ENCODE measurements around the gene AHDC1. TPM values are rescaled to one million over a fixed set of nuclear protein-coding genes. Genes with fewer than 3 reads are reported as not detected.
"Not testable (repeated sequence)": the region's sequence is repeated elsewhere in the genome, so short reads cannot be mapped to it uniquely, and the experiment has no call there.

The AHDC1 gene
- polyA plus RNA-seq, 1 donor (not counting 4 experiments of a cell fraction or from before 2014, with no cell fraction given): 4.2 TPM

DNA sequence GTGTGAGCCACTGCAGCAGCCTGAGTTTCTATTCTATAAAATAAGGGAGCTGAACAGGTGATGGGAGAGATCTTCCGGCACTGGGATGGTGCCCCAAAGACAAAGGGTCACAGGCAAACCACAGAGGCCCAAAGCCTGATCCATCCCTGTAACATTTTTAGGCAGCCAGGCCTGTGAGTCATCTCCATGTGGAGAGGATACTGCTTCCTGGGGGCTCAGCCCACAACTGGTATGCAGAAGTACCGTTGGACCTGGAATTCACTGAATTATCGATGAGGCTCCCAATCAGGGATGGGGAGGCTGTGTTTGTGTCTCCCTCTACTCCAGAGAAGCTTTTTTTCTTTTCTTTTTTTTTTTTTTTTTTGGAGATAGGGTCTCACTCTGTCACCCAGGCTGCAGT lies 65.2 kb downstream of the AHDC1 start:
- Histone ChIP-seq H3K27ac (ENCODE audit: control insufficient read depth, insufficient read depth, low read length) (peak overlapping the region; percentile 62), H3K36me3 (ENCODE audit: control insufficient read depth in 2 of 2, extremely low read depth in 1 of 2, insufficient read depth in 2 of 2, low read length in 2 of 2) (peaks cover 5 to 8% of the 10 kb centered on the region in 2 experiments), H3K9ac (ENCODE audit: control insufficient read depth, extremely low read depth, insufficient read depth, low read length) (no peak overlapping the region), H3K4me1 (ENCODE audit: control insufficient read depth, extremely low read depth, insufficient read depth, low read length) (peaks cover 80% of the 10 kb centered on the region), H3K9me3 (ENCODE audit: control insufficient read depth, low read depth, low read length) (no peaks in the 10 kb centered on the region), H2AFZ (ENCODE audit: control insufficient read depth, low read length) (no peak overlapping the region), H3K4me3 (ENCODE audit: control insufficient read depth in 2 of 3, extremely low read depth in 1 of 3, insufficient read depth in 2 of 3, low read depth in 1 of 3, low read length in 3 of 3) (no peak overlapping the region), H4K20me1 (ENCODE audit: control insufficient read depth, extremely low read depth, insufficient read depth, low read length) (no peaks in the 10 kb centered on the region), H3K9me1 (ENCODE audit: control insufficient read depth, extremely low read depth, insufficient read depth, low read length) (peaks cover 9% of the 10 kb centered on the region), H3K79me2 (ENCODE audit: control insufficient read depth, insufficient read depth, low read length) (peaks cover 2% of the 10 kb centered on the region), H3K27me3 (ENCODE audit: control insufficient read depth, extremely low read depth, insufficient read depth, low read length) (no peaks in the 10 kb centered on the region), H3K4me2 (ENCODE audit: control insufficient read depth, extremely low read depth, insufficient read depth, low read depth, low read length) (peak overlapping the region; percentile 24)
- FAIRE-seq: peak; percentile 58
- TF ChIP-seq EZH2 (IDR thresholded peaks at IDR 0.05; ENCODE audit: low read length): no peak
- TF ChIP-seq, protein P1, sequence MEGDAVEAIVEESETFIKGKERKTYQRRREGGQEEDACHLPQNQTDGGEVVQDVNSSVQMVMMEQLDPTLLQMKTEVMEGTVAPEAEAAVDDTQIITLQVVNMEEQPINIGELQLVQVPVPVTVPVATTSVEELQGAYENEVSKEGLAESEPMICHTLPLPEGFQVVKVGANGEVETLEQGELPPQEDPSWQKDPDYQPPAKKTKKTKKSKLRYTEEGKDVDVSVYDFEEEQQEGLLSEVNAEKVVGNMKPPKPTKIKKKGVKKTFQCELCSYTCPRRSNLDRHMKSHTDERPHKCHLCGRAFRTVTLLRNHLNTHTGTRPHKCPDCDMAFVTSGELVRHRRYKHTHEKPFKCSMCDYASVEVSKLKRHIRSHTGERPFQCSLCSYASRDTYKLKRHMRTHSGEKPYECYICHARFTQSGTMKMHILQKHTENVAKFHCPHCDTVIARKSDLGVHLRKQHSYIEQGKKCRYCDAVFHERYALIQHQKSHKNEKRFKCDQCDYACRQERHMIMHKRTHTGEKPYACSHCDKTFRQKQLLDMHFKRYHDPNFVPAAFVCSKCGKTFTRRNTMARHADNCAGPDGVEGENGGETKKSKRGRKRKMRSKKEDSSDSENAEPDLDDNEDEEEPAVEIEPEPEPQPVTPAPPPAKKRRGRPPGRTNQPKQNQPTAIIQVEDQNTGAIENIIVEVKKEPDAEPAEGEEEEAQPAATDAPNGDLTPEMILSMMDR (optimal IDR thresholded peaks at IDR 0.05 in 1 of 3, IDR thresholded peaks at IDR 0.05 in 1 of 3, conservative IDR thresholded peaks at IDR 0.05 in 1 of 3; ENCODE audit: extremely low read depth in 1 of 3, insufficient read depth in 2 of 3, low read length in 3 of 3): no peak
- dilution Hi-C loops (cut with MboI; ENCODE audit: extremely low pct_ligation_motif_present, low sequenced_read_pairs): no loop called here
- no peak for DNase-seq (ENCODE audit: low read depth, low spot score)

DNA sequence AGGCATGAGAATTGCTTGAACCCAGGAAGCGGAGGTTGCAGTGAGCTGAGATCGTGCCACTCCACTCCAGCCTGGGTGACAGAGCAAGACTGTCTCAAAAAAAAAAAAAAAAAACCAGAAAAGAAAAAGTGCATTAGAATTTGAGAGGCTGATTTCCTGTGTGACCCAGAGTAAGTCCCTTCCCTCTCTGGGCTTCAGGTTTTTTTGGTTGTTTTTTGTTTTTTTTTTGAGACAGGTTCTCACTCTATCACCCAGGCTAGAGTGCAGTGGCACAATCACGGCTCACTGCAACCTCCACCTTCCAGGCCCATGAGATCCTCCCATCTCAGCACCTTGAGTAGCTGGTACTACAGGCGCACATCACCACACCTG lies 65.7 kb downstream of the AHDC1 start:
- H3K9me1 ChIP-seq (ENCODE audit: control insufficient read depth, extremely low read depth, insufficient read depth, low read length); FAIRE-seq; DNase-seq (ENCODE audit: low read depth, low spot score); H3K27me3 ChIP-seq (ENCODE audit: control insufficient read depth, extremely low read depth, insufficient read depth, low read length); H2AFZ ChIP-seq (ENCODE audit: control insufficient read depth, low read length); dilution Hi-C loops (cut with MboI; ENCODE audit: extremely low pct_ligation_motif_present, low sequenced_read_pairs); H3K36me3 ChIP-seq (ENCODE audit: control insufficient read depth in 2 of 2, extremely low read depth in 1 of 2, insufficient read depth in 2 of 2, low read length in 2 of 2); H3K9me3 ChIP-seq (ENCODE audit: control insufficient read depth, low read depth, low read length); H3K79me2 ChIP-seq (ENCODE audit: control insufficient read depth, insufficient read depth, low read length); H3K9ac ChIP-seq (ENCODE audit: control insufficient read depth, extremely low read depth, insufficient read depth, low read length); H3K4me3 ChIP-seq (ENCODE audit: control insufficient read depth in 2 of 3, extremely low read depth in 1 of 3, insufficient read depth in 2 of 3, low read depth in 1 of 3, low read length in 3 of 3); H4K20me1 ChIP-seq (ENCODE audit: control insufficient read depth, extremely low read depth, insufficient read depth, low read length): not testable (repeated sequence)
- H3K4me2 ChIP-seq (ENCODE audit: control insufficient read depth, extremely low read depth, insufficient read depth, low read depth, low read length): peak overlapping the region; percentile 24
- peaks cover 80% of the 10 kb centered on the region for H3K4me1 ChIP-seq (ENCODE audit: control insufficient read depth, extremely low read depth, insufficient read depth, low read length)
- H3K27ac ChIP-seq (ENCODE audit: control insufficient read depth, insufficient read depth, low read length): peak overlapping the region; percentile 62

DNA sequence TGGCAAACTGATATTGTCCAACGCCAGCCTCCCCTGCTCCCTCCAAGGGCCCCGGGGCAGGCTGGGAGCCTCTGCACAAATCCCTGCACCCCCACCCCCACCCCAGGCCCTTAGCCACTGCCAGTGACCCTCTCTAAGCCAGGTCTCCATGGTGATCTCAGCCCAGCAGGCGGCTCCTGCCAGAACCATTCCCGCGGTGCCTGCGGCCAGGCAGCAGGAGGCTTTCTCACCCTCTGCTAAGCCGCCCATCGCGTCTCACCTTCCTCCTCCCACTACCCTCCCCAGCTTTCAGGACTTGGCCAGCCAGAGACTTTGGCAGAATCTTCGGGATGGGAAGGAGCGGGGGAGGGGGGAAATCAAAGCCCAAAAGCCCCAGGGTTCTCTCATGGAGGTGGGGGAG lies 67.2 kb downstream of the AHDC1 start:
- no peak for DNase-seq (ENCODE audit: low read depth, low spot score)
- Histone ChIP-seq H3K4me2 (ENCODE audit: control insufficient read depth, extremely low read depth, insufficient read depth, low read depth, low read length) (peak overlapping the region; percentile 40), H4K20me1 (ENCODE audit: control insufficient read depth, extremely low read depth, insufficient read depth, low read length) (no peaks in the 10 kb centered on the region), H2AFZ (ENCODE audit: control insufficient read depth, low read length) (no peak overlapping the region), H3K36me3 (ENCODE audit: control insufficient read depth in 2 of 2, extremely low read depth in 1 of 2, insufficient read depth in 2 of 2, low read length in 2 of 2) (peaks cover 4 to 15% of the 10 kb centered on the region in 2 experiments), H3K9me3 (ENCODE audit: control insufficient read depth, low read depth, low read length) (no peaks in the 10 kb centered on the region), H3K9me1 (ENCODE audit: control insufficient read depth, extremely low read depth, insufficient read depth, low read length) (peaks cover 7% of the 10 kb centered on the region), H3K79me2 (ENCODE audit: control insufficient read depth, insufficient read depth, low read length) (peaks cover 2% of the 10 kb centered on the region), H3K27ac (ENCODE audit: control insufficient read depth, insufficient read depth, low read length) (peak overlapping the region; percentile 18), H3K27me3 (ENCODE audit: control insufficient read depth, extremely low read depth, insufficient read depth, low read length) (no peaks in the 10 kb centered on the region), H3K9ac (ENCODE audit: control insufficient read depth, extremely low read depth, insufficient read depth, low read length) (peak overlapping the region; percentile 39), H3K4me1 (ENCODE audit: control insufficient read depth, extremely low read depth, insufficient read depth, low read length) (peaks cover 65% of the 10 kb centered on the region), H3K4me3 (ENCODE audit: control insufficient read depth in 2 of 3, extremely low read depth in 1 of 3, insufficient read depth in 2 of 3, low read depth in 1 of 3, low read length in 3 of 3) (peak overlapping the region in 1 of 3 experiments; percentile 9)
- dilution Hi-C loops (cut with MboI; ENCODE audit: extremely low pct_ligation_motif_present, low sequenced_read_pairs): no loop called here
- no peak for FAIRE-seq
- TF ChIP-seq EZH2 (IDR thresholded peaks at IDR 0.05; ENCODE audit: low read length): no peak
- TF ChIP-seq, protein P1 (optimal IDR thresholded peaks at IDR 0.05 in 1 of 3, IDR thresholded peaks at IDR 0.05 in 1 of 3, conservative IDR thresholded peaks at IDR 0.05 in 1 of 3; ENCODE audit: extremely low read depth in 1 of 3, insufficient read depth in 2 of 3, low read length in 3 of 3): peak in 1 of 3 experiments; percentile 3
